Measurements from ENCODE around the gene LMX1B.

DNA sequence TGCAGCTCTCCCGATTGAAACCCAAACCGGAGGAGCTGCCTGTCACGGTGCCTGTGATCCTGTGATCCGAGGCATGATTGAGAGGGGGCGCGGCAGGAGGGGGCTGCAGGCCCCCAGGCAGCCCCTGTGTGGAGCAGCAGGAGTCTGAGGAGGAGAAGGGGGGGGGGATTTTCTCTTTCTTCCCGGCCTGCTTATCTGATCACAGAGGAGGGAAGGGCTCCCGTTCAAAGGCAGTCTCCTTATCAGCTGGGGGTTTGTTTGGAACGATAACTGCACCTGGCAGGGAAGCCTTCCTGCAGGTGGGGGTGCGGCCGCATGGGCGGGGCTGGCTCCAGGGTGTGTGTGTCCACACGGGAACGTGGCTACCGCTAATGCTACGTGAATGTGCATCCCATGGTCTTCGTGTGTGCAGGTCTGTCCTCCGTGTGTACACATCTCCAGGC, 38.4 kb downstream of the LMX1B start:
- TF ChIP-seq, protein P1, sequence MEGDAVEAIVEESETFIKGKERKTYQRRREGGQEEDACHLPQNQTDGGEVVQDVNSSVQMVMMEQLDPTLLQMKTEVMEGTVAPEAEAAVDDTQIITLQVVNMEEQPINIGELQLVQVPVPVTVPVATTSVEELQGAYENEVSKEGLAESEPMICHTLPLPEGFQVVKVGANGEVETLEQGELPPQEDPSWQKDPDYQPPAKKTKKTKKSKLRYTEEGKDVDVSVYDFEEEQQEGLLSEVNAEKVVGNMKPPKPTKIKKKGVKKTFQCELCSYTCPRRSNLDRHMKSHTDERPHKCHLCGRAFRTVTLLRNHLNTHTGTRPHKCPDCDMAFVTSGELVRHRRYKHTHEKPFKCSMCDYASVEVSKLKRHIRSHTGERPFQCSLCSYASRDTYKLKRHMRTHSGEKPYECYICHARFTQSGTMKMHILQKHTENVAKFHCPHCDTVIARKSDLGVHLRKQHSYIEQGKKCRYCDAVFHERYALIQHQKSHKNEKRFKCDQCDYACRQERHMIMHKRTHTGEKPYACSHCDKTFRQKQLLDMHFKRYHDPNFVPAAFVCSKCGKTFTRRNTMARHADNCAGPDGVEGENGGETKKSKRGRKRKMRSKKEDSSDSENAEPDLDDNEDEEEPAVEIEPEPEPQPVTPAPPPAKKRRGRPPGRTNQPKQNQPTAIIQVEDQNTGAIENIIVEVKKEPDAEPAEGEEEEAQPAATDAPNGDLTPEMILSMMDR (IDR thresholded peaks at IDR 0.05; ENCODE audit: insufficient read depth, low read length): no peak
- TF ChIP-seq POLR2AphosphoS5 (IDR thresholded peaks at IDR 0.05; ENCODE audit: low read depth) (no peak), GABPA (IDR thresholded peaks at IDR 0.05; ENCODE audit: low read depth) (no peak), REST (IDR thresholded peaks at IDR 0.05; ENCODE audit: insufficient replicate concordance, low read depth) (no peak)
